ENCODE data around the gene ABCF3.

The ABCF3 gene

DNA sequence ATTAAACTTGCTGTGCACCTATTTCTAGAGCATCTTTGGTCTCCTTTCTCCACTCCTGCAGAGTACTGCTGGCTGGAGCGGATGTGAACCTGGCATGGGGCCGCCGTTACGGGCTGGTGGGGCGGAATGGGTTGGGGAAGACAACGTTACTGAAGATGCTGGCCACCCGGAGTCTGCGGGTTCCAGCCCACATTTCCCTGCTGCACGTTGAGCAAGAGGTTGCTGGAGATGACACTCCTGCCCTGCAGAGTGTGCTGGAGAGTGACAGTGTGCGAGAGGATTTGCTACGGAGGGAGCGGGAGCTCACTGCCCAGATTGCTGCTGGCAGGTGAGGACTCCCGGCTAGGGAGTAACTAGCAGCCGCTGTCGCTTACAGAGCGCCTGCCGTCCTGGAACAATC, 2.1 kb downstream of the ABCF3 start:
- DNase-seq = no peak

GRCh38 chr3:184189421-184189820, 3.4 kb downstream of the ABCF3 start:
- DNase-seq = no peak

DNA sequence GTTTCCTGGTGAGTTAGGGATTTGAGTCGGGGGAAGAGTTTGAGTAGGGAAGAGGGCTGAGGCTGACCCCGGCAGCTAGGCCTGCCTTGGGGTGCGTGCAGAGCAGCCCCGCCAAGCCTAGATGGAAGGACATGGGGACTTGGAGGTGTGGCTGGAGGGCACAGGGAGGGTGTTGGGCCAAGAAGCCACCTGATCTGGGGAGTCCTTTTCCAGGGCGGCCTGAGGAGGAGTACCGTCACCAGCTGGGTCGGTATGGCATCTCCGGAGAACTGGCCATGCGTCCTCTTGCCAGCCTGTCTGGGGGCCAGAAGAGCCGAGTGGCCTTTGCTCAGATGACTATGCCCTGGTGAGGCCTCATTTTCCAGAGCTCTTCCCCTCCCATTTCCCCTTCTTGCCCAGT, 6.9 kb downstream of the ABCF3 start:
- DNase-seq = no peak

GRCh38 chr3:184193991-184194539, 8.1 kb downstream of the ABCF3 start:
- no peak for DNase-seq

DNA sequence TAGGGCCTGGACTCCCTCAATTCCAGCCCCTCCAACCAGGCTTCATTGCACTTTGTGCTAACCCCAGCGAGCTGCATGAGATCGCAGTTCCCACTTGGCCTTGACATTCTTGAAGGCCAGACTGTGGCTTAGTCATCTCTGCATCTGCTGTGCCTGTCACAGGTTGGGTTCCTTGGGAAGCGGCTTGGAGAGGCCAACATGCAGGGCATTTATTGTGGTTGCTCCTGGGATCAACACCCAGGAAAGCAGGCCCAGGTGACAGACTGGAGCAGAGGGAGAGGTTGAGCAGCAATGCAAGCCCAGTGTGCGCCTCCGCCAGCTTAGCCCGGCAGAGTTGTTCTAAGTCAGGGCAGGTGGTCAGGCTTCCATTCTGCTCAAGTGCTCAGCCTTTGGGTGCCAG, 10.5 kb downstream of the ABCF3 start:
- DNase-seq = no peak

DNA sequence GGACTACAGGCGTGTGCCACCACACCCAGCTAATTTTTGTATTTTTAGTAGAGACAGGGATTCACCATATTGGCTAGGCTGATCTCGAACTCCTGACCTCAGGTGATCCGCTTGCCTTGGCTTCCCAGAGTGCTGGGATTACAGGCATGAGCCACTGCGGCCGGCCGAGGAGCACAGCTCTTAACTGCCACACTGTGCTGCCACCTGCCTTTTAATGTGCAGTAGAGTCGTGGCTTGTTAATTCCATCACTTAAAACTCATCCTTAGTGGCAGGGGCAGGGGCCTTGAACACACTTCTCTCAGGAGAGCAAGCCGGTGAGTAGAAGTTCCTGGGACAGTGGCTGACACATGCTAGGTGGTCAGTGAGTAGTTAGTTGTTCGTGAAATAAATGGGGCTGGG, 12.5 kb downstream of the ABCF3 start:
- no peak for DNase-seq

DNA sequence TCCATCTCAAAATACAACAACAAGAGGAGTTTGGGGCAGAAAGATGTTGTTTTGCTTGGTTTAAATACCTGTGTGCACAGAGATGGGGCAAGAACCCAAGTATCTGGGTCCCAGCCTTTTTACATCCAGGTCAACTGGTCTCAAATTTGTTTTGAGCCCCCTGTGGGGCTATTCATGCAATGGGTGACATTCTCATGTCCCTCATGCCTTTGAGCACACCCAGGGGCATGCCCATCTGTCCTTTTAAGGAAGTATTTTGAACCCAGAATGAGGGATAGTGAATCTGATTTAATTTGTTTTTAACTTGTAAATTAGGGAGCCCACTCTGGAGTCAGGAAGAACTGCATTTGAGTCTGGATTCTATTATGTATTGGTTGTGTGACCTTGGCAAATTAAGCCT, 14.8 kb downstream of the ABCF3 start:
- DNase-seq = no peak

DNA sequence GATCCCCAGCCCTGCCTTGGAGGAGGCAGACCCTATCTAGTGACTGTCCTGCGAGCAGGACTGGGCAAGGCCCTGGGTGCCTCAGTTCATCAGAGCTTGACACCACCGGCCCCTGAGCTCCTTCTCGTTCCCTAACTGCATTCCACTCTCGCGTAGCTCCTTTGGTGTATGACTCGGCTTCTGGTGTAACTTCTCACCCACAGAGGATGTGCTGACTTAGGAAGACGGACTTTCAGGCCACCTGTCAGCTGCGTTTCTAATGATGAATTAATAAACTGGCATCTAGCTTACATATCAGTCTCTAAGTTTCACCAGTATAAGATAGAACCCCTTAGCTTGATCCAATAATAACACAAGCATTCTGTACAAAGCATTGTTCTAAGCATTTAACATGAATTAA, 17.5 kb downstream of the ABCF3 start:
- DNase-seq = no peak

DNA sequence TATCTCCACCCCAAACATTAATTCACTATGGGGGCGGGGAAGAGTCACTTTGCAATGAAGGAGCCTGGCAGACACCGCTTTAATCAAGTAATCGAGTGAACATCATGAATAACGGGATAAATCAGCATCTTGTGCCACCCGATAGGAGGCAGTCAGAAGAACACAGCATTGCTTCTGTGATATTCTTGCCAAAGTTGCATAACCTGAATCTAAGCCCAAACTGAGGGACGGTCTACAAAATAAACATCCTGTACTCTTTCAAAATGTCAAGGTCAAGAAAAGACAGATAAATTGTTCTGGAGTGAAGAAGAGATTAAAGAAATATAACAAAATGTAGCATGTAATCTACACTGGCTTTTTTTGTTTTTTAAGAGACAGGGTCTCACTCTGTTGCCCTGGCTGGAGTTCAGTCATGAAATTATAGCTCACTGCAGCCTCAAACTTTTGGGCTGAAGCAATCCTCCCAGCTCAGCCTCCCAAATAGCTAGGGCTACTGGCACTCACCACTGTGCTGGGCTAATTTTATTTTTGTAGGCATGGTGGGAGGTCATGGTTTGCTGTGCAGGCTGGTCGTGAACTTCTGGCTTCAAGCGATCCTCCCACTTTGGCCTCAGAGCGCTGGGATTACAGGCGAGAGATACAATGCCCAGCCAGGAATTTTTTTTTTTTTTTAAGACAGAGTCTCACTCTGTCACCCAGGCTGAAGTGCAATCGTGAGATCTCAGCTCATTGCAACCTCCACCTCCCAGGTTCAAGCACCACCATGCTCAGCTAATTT, 23.3 kb downstream of the ABCF3 start:
- no peak for DNase-seq

- DNase-seq = no peak
Measured at GRCh38 chr3:184211297-184211696, 25.3 kb downstream of the ABCF3 start.

- no peak for DNase-seq
Measured at GRCh38 chr3:184211718-184212117, 25.7 kb downstream of the ABCF3 start.

DNA sequence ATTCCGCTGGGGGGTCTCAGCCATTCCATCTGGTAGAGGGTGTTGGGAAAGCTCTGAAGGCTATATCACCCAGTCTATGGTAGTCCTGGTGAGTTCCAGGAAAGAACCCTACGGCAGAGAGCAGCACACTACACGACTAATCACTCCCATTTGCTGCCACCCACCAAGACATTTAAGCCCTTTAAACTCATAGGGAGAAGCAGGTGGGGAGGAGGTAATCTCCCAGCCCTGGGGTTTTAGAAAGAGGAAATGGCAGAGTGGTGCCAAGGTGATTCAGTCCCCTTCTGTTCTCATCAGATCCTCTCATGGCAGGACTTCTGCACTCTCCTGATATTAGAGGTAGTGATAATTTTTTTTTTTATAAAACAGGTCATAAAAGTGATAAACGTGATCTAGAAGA, 32.8 kb downstream of the ABCF3 start:
- no peak for DNase-seq

DNA sequence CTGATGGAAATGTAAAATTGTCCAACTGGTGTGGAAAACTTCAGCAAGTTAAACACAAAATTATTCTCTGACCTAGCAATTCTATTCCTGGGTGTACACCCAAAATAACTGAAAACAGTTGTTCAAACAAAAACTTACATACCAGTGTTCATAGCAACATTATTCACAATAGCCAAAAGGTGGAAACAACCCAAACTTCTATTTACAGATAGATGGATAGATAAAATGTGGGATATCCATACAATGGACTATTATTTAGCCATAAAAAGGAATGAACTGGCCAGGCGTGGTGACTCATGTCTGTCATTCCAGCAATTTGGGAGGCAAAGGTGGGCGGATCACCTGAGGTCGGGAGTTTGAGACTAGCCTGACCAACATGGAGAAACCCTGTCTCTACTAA, 36.5 kb downstream of the ABCF3 start:
- no peak for DNase-seq

GRCh38 chr3:184223946-184224345, 37.9 kb downstream of the ABCF3 start:
- no peak for DNase-seq

DNA sequence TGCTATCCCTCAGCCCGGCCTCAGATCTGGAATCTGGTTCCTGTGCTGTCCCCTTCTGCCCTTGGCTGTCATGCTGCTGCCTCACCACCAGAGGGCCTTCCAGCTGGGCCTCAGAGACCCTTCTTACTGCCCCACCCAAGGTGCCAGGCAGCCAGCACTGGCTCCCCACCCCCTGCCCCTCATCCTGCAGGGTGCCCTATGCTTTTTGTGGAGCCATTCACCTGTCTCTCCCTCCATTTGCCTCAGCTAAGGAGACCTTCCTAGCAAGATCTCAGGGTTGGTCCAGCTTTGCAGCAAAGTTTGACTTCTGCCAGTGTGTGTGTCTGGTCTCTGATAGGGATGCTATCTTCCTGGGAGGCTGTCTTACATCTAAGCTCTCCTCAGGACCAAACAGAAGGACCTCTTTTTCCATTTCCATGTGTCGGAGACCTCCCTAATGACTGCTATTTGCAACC, 41.5 kb downstream of the ABCF3 start:
- DNase-seq = peak; percentile 62

- no peak for DNase-seq
Measured at GRCh38 chr3:184228376-184229137, 42.6 kb downstream of the ABCF3 start.

GRCh38 chr3:184229394-184230080, 43.5 kb downstream of the ABCF3 start, which contains the start of gene VWA5B2:
Gene VWA5B2, plus strand, starts transcription at chr3:184229585. Its CDS starts 944 bp downstream, at chr3:184230529.
- DNase-seq = peak; percentile 79

DNA sequence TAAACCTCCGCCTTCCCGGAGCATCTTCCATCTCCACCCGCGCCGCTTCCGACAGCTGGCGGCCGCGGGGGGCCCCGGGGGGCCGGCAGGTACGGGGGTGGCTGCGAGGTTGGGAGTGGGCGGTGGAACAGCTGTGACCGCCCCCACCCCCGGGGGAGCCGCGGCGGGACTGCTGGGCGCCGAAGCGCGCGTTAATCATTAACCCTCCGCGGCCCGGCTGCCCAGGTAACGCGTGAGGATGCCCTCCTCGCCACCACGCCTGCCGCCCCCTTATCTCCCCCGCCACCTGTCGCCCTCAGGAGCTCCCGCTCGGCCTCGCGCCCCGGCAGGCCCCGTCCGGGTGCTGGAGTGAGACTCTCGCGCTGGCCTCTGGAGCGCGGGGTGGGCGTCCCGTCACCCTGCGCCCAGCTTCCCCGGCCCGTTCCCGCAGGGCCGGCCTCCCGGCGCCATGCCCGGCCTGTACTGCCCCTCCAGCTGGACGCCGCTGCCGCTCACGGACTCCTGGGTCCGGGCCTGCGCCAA, 44.1 kb downstream of the ABCF3 start:
- peak; percentile 31 for DNase-seq

GRCh38 chr3:184230603-184231528, 44.9 kb downstream of the ABCF3 start:
- no peak for DNase-seq

DNA sequence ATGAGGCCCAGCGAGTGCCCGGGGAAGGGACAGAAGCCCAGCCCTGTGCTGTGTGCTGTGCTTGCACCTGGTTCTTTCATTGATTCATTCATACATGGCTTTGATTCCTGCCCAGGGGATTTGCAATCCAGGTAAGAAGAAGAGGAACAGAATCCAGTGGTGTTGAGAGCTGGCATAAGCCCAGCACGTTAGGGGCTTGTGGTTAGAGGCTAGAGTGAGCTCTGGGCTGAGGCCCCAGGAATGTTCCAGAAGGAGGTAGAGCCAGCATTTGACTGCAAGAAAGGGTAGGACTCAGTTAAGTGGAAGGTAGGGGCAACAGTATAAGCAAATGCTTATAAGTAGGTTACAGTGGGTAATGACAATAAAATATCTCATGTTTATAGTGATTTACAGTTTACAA, 45.7 kb downstream of the ABCF3 start:
- DNase-seq = no peak

GRCh38 chr3:184233127-184233843, 47.3 kb downstream of the ABCF3 start:
- no peak for DNase-seq

All from activated CD8-positive, alpha-beta memory T cell treated with anti-CD3 and anti-CD28 coated beads, Interleukin-2, amount 50 U/mL, for 4 hours (primary cell).